K562 (cell line): ENCODE measurements around the gene ZP1. TPM values are rescaled to one million over a fixed set of nuclear protein-coding genes. Genes with fewer than 3 reads are reported as not detected.
A peak's percentile ranks its signal among the peaks of the same experiment; 100 is the strongest.

Experiments used
- GABPB2 ChIP-seq: fragments of 250-450 bp; sonication (Bioruptor Pico); conservative IDR thresholded peaks from 2 replicates; pipeline ENCODE4 v1.5.1; 2021; ENCODE audit warnings: mild to moderate bottlenecking
- KAT7 ChIP-seq: sonication (generic); formaldehyde crosslinking; IDR thresholded peaks from 2 replicates; pipeline ENCODE4 v1.8.0; 2022; ENCODE audit warnings: missing genetic modification reagents, mild to moderate bottlenecking, borderline replicate concordance
- POLR2G ChIP-seq: fragments of 200-400 bp; formaldehyde crosslinking; IDR thresholded peaks from 2 replicates; pipeline ENCODE4 v1.6.1; 2017; ENCODE audit warnings: low read depth, mild to moderate bottlenecking, antibody characterized with exemption, low read length, moderate library complexity
- SNIP1 ChIP-seq: fragments of 450-650 bp; IDR thresholded peaks from 2 replicates; pipeline ENCODE4 v1.7.1; 2017; ENCODE audit warnings: low read depth, mild to moderate bottlenecking
- SREBF2 ChIP-seq: sonication (generic); formaldehyde crosslinking; IDR thresholded peaks from 2 replicates; pipeline ENCODE4 v1.4.0; 2020; ENCODE audit warnings: mild to moderate bottlenecking, missing genetic modification reagents
- TAL1 ChIP-seq: fragments of 450-650 bp; IDR thresholded peaks from 2 replicates; pipeline ENCODE4 v1.6.1; 2016; ENCODE audit warnings: mild to moderate bottlenecking
- TCF7 ChIP-seq: sonication (generic); IDR thresholded peaks from 2 replicates; pipeline ENCODE4 v1.6.1; 2016; ENCODE audit warnings: antibody characterized with exemption, borderline replicate concordance
- ZC3H4 ChIP-seq: sonication (generic); formaldehyde crosslinking; IDR thresholded peaks from 2 replicates; pipeline ENCODE4 v1.9.0; 2021; ENCODE audit warnings: missing genetic modification reagents, borderline replicate concordance
- polyA plus RNA-seq, 8 experiments: library from polyadenylated mRNA; depleted of rRNA in 4 of 8; stranded (reverse) in 5 of 8; unstranded in 3 of 8; fragments of >200 nt; fragmentation: Nextera tagmentation in 2 of 8; fragmentation: Illumina TruSeq in 1 of 8; extraction: Ambion mirVana in 2 of 8; extraction: Trizol in 1 of 8; gene quantifications; 2 replicates each; pipeline versions ENCODE4 v1.2.1 to v1.2.3, GENCODE V29; 2011 to 2014; ENCODE audit warnings: inconsistent platforms in 1 of 8, missing spikeins in 1 of 8
- total RNA-seq, 7 experiments: library from RNA; depleted of rRNA in 6 of 7; stranded (reverse); fragments of >200 nt in 6 of 7; fragmentation: Illumina TruSeq in 2 of 7; extraction: Trizol in 2 of 7; gene quantifications; 2 replicates each; pipeline versions ENCODE4 v1.2.1 to v1.2.3, GENCODE V29; 2011 to 2021; ENCODE audit warnings: low replicate concordance in 1 of 7
- TF ChIP-seq, protein P1 (sequence below): fragments of 250-450 bp; sonication (Bioruptor Pico); IDR thresholded peaks from 2 replicates; pipeline ENCODE4 v1.8.0; 2022; ENCODE audit warnings: inconsistent platforms
- TF ChIP-seq, protein P2 (sequence below): sonication (generic); formaldehyde crosslinking; IDR thresholded peaks from 2 replicates; pipeline ENCODE4 v1.8.0; 2022; ENCODE audit warnings: mild to moderate bottlenecking, low read depth, missing genetic modification reagents
- TF ChIP-seq, protein P3 (sequence below): sonication (generic); formaldehyde crosslinking; IDR thresholded peaks from 2 replicates; pipeline ENCODE4 v1.8.0; 2022; ENCODE audit warnings: missing genetic modification reagents, mild to moderate bottlenecking, moderate library complexity, borderline replicate concordance
- TF ChIP-seq, protein P4 (sequence below), 2 experiments: fragments of 450-650 bp; formaldehyde crosslinking in 1 of 2; IDR thresholded peaks; 2 replicates each; pipeline versions ENCODE4 v1.4.0 to v1.6.1; 2014 to 2020; ENCODE audit warnings: mild to moderate bottlenecking in 2 of 2, borderline replicate concordance in 1 of 2, low read depth in 1 of 2

ZP1 gene
- total and polyA plus RNA-seq, 9 of the 15 experiments (the other 6 are each of a cell fraction or from before 2014, with no cell fraction given): 0.11 to 0.15 TPM; not detected in 7

DNA sequence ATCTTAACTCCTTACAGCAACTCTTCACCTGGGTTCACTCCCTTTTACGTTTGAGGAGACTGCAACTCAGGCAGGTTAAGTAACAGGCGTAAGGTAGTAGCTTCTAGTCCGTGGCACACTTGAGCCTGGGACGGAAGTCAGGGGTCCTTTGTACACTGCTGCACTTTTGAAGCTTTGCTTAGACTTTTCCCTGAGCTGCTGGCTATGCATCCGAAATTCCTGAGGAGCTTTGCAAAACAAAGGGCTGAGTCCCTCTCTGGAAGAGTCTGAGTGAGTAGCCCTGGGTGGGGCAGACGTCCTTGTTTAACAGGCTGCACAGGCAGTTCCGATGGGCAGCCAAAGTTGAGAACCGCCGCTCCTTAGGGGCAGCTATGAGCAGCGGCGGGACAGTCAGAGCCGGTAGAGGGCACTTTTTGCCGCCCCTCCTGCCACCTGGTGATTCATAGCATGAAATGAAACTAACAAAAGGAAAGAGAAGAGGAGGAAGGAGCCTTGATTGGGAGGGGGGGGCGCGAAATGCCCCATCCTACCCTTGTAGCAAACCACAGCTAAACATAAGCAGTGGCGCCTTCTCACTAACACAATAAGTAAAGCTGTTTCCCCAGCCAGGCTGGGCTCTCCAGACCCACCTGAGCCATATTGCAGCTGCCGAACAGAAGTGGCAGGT is 48.0 kb downstream of the ZP1 start (continued):
- TF ChIP-seq ZC3H4 (CRISPR knock-in tag) (no peak), SREBF2 (CRISPR knock-in tag) (no peak), TAL1 (no peak), SNIP1 (no peak), POLR2G (no peak), KAT7 (CRISPR knock-in tag) (0 out of 2 replicates have a peak, but pooled peaks have one; percentile 57), TCF7 (no peak), GABPB2 (no peak)
- TF ChIP-seq, protein P1, sequence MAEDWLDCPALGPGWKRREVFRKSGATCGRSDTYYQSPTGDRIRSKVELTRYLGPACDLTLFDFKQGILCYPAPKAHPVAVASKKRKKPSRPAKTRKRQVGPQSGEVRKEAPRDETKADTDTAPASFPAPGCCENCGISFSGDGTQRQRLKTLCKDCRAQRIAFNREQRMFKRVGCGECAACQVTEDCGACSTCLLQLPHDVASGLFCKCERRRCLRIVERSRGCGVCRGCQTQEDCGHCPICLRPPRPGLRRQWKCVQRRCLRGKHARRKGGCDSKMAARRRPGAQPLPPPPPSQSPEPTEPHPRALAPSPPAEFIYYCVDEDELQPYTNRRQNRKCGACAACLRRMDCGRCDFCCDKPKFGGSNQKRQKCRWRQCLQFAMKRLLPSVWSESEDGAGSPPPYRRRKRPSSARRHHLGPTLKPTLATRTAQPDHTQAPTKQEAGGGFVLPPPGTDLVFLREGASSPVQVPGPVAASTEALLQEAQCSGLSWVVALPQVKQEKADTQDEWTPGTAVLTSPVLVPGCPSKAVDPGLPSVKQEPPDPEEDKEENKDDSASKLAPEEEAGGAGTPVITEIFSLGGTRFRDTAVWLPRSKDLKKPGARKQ (CRISPR knock-in tag): no peak
- TF ChIP-seq, protein P2, sequence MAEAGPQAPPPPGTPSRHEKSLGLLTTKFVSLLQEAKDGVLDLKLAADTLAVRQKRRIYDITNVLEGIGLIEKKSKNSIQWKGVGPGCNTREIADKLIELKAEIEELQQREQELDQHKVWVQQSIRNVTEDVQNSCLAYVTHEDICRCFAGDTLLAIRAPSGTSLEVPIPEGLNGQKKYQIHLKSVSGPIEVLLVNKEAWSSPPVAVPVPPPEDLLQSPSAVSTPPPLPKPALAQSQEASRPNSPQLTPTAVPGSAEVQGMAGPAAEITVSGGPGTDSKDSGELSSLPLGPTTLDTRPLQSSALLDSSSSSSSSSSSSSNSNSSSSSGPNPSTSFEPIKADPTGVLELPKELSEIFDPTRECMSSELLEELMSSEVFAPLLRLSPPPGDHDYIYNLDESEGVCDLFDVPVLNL (CRISPR knock-in tag): no peak
- TF ChIP-seq, protein P3, sequence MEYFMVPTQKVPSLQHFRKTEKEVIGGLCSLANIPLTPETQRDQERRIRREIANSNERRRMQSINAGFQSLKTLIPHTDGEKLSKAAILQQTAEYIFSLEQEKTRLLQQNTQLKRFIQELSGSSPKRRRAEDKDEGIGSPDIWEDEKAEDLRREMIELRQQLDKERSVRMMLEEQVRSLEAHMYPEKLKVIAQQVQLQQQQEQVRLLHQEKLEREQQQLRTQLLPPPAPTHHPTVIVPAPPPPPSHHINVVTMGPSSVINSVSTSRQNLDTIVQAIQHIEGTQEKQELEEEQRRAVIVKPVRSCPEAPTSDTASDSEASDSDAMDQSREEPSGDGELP (CRISPR knock-in tag): peak; percentile 51; the same call in 1 of the 2 replicates
- TF ChIP-seq, protein P4, sequence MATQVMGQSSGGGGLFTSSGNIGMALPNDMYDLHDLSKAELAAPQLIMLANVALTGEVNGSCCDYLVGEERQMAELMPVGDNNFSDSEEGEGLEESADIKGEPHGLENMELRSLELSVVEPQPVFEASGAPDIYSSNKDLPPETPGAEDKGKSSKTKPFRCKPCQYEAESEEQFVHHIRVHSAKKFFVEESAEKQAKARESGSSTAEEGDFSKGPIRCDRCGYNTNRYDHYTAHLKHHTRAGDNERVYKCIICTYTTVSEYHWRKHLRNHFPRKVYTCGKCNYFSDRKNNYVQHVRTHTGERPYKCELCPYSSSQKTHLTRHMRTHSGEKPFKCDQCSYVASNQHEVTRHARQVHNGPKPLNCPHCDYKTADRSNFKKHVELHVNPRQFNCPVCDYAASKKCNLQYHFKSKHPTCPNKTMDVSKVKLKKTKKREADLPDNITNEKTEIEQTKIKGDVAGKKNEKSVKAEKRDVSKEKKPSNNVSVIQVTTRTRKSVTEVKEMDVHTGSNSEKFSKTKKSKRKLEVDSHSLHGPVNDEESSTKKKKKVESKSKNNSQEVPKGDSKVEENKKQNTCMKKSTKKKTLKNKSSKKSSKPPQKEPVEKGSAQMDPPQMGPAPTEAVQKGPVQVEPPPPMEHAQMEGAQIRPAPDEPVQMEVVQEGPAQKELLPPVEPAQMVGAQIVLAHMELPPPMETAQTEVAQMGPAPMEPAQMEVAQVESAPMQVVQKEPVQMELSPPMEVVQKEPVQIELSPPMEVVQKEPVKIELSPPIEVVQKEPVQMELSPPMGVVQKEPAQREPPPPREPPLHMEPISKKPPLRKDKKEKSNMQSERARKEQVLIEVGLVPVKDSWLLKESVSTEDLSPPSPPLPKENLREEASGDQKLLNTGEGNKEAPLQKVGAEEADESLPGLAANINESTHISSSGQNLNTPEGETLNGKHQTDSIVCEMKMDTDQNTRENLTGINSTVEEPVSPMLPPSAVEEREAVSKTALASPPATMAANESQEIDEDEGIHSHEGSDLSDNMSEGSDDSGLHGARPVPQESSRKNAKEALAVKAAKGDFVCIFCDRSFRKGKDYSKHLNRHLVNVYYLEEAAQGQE (IDR thresholded peaks at IDR 0.05; ENCODE audit: borderline replicate concordance): peak; percentile 15; the same call in 1 of the 2 replicates
- TF ChIP-seq, protein P4 (CRISPR knock-in tag; IDR thresholded peaks at IDR 0.05; ENCODE audit: low read depth): no peak
